Activated effector memory CD4-positive, alpha-beta T cell treated with Interleukin-2 at 50 U/mL for 16 hours (primary cell): ENCODE measurements around the gene MAML2.

Experiments
- DNase-seq: peaks from one replicate; pipeline ENCODE4 v3.0.0-alpha.2; 2020

MAML2 gene

DNA sequence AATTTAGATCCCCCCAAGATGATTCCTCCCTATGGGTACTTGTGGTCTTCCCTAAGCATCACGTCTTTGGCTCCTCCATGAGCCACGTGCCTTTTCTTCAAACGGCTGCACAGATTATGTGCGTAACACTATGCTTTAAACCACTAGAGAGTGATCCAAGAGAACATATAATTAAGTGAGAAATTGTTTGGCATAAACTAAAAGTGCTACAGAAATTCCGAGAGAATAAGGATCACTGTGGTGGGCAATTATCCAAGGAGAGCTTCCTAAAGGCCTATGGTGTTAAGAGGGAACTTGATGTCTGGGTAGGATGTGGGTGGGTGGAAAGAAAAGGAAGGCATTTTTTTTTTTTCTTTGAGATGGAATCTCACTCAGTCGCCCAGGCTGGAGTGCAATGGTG, 110.9 kb downstream of the MAML2 start:
- no peak for DNase-seq

- no peak for DNase-seq
These were observed 112.3 kb downstream of the MAML2 start for GRCh38 chr11:96230686-96231085.

GRCh38 chr11:96229354-96229977, 113.5 kb downstream of the MAML2 start:
- DNase-seq, result no peak

DNA sequence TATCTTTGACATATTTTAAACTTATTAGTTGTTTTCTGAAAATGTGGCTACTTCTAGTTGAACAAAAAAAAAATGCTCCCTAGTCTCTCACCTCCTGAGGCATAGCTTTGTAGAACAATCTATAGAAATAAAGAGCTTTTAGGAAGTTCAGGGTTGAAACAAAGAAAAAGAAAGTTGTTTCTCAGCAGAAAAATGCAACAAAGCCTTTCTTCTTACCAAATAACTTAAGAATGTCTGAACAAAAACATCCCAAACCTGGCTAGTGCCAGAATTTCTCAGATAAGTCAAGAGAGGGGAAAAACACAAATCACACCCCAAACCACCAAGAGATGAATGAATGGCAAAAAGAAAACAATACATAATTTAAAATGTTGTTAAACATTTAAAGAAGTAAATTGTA, 114.1 kb downstream of the MAML2 start:
- DNase-seq, result no peak

DNA sequence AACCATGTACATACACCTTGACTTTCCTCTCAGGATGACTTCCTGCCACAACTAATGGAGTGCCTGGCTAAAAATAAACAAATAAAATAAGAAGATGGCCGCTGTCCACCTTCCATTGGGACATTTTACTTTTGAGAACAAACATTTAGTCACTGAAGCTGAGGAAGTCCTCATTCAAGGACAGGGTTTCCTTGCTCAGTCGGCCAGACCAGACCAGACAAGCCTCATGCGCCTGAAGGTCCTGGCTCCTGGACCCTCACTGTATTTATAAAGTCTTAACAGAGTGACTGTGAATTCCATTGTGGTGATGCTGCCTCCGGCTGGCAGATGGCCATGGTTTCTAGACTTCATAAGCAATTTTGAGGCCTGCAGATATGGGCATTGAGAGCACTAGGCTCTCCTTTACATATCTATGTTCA, 114.5 kb downstream of the MAML2 start:
- no peak for DNase-seq

- no peak for DNase-seq
These were observed 115.8 kb downstream of the MAML2 start for GRCh38 chr11:96227244-96227643.

GRCh38 chr11:96223083-96223482, 119.9 kb downstream of the MAML2 start:
- DNase-seq, result no peak

DNA sequence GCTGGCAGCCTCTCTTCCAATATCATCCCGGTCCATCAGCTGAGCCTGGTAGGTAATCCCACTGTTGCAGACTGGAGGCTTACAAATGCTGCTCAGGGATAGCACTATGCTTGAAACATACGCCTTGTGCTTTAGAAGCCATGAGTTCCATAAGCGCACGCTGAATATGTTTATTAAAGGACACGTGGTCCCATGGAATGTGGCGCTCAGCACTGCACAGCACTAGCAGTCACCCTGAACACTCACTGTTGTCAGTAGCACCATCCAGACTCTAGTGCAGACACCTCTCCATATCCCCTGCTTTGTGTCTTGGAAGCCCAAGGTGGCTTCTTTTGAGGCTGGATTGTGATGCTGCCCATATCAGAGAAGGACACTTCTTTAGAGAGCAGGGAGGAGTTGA, 120.9 kb downstream of the MAML2 start:
- DNase-seq, result no peak

- no peak for DNase-seq
These were observed 121.5 kb downstream of the MAML2 start for GRCh38 chr11:96221244-96222070.

DNA sequence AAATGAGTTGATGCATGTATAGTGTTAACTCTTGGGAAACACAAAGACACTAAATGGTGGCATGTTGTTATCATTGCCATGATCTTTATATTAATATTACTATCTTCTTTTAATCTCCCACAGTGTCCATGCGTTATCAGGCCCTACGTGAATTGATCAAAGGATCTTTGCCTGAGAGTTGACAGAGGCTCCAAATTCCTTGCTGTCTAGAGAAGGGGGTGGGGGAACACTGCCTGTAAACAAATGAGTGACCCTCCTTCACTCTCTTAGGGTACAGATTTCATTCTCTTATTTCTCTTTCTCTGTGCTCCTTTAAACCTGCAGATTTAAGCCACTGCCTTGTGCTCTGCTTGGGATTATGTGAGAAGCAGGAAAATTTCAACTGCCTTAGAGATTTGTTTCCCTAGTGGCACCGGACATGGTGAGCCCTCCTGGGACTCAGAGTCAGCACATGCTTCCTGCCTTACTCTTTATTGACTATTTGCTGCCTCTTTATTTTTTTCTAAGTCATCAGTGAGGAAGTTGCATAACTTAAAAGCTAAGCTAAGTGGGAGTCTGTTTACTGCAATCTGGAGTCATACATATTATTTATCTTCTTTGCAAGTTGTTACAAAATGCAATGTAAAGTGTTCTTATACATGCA, 122.9 kb downstream of the MAML2 start:
- no peak for DNase-seq

DNA sequence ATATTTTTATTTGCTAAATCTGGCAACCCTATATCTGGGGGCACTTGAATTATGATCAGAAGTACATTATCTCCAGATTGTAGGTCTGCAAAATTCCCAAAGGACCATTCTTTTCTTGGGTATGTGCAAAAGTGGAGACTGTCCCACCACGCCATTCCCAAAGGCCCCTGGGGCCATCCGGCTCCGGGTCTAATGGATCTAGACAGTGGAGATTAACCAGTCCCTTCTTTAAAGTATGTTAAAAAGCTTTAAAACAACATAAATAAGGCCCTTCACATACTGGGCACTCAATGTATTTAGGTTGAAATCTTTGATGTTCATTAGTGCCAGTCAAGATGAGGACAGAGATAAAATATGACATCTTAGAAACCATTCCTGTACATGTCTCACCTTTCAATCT, 124.1 kb downstream of the MAML2 start:
- no peak for DNase-seq

DNA sequence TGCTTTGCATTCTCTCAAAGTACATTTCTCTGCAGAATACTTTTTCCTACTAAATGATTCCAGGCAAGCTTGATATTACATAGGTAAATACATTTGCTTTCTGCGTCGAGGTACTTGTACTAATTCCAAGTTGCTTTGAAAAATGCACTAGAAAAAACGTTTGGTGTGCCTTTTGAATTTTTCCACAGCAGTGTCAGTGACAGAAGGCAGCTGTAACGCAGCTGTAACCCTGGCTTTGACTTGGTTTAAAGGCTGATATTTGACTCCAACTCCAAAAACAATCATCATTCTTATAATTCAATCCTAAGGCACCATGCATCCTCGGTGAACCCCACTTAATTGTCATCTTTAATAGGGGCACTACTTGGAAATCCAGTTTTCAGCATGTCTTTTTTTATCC, 125.0 kb downstream of the MAML2 start:
- no peak for DNase-seq

DNA sequence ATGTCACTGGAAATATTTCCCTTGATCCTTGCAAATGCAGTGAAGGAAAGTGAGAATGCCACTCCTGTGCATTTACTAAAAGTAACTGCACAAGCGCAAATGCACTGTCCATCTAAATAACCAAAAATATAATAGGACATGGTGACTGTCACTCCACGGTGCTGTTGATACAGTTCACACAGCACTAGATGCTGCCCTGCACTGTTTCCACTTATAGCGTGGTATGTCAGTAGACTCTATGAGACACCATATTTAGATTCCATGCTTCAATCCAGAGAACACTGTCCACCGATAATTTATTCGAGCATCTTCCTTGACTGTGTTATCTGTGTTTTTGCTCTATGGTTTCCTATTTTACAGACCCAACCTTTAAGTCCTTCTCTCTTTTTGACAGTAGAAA, 125.8 kb downstream of the MAML2 start:
- DNase-seq, result no peak

DNA sequence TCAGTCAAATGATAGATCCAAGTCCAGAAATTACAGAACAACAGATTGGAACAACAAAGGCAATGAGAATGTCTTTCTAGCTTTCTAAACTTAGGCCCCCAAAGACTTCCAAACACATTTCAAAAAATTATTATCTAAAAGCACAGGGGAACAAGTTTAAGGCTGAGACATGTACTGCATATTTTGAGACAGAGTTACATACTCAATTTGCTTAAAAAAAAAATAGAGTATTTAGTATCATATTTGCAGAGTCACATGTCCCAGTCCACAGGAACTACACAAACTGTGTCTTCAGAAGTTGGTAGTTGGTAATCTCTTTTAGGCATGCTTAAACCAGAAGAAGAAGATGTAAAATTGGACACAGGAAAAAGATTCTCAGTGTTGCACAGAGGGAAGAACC, 127.2 kb downstream of the MAML2 start:
- no peak for DNase-seq

DNA sequence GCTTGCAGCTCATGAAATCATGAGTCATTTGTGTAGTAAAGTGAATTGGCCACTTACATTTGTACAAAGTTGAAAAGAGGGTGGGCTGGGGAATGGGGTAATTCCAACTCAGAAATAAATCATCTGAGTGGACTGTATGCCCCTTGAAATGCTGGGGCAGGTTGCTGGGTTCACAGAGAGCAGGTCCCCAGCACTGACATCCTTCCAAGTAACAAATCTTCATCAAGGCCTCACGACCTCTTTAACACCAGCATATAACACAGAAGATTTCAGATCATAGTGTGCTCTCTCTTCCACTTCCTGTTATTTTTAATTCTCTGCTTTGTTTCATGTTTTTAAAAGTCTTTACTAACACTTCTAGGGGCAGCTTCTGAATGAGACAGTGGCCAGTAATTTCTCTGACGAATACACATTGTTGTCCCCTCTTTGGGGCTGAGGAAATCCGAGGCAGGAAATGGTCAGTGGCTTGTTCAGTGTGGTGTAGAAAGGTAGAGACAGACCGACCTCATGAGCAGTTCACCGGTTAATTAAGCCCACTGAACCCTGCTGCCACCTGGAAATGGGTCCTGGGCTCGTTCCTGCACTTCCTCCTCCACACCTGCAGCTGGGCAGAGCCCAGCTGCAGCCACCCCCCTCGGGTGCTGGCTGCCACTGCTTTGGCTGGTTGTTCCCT, 127.7 kb downstream of the MAML2 start:
- DNase-seq, result peak; percentile 24

DNA sequence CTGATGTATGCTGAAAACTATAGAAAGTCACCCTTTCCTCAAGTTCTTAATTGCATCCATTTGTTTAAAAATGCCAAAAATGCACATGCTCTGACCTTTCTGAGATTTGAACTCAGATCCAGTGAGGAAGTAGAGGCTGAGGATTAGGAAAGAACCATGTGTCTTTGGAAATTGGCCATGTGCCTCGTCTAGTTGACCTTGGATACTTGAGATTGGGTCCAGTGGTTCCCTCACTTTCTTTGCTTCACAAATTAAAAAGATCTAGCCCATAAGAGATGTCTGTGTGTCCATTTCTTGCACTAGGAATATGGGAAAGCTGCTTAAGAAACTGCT, 128.3 kb downstream of the MAML2 start:
- DNase-seq, result no peak

GRCh38 chr11:96213500-96213899, 129.5 kb downstream of the MAML2 start:
- DNase-seq, result no peak

GRCh38 chr11:96211436-96211835, 131.6 kb downstream of the MAML2 start:
- DNase-seq, result no peak

- peak; percentile 10 for DNase-seq
These were observed 135.2 kb downstream of the MAML2 start for GRCh38 chr11:96207459-96208449.

GRCh38 chr11:96206955-96207354, 136.0 kb downstream of the MAML2 start:
- no peak for DNase-seq

DNA sequence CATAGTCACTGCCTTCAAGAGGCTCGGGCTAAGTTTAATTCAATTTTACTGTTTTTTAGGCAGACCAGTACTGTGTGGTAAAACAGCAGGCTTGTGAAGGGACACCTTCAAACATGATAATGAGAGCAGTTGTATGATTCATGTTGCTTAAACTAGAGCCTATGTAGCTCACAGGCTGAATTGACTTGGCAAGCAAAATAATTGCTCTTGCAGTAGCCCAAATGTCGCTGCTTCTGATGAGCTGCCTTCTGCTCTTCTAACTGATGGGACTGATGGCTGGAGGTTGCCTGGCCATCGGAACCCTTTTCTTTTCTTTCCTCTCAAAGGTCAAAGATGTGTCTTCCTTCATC, 137.6 kb downstream of the MAML2 start:
- no peak for DNase-seq

DNA sequence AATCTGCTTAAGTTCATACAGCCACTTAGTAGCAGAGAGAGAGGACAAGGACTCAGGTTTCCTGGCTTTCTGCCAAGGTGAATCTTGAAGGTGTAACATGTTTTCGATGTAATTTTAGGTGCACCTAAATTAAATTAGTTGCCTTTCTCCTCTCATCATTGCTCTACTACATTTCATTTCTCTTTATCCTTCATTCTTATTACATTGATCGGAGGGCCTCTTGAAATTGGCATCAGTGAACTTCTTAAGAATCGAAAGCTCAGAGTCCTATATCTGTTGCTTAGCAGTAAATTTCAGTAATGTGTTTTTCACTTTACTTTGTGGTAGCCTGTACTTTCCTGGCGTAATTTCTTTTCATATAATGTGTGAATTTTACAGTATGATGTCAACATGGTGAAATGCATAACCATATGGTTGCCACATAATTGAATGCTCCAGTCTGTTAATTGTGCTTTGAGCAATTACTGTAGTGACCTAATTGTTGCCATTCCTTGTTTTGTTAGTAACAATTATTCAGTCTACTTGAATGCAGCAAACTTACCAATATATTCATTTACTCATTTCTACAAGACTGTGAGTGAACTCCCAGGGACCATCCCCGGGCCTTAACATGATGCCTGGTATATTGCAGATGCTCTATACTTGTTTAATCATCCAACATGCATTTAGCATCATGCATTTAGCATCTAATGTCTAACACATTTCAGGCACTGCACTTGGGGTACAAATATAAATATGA, 138.1 kb downstream of the MAML2 start:
- no peak for DNase-seq
